Activated CD4-positive, alpha-beta memory T cell treated with anti-CD3 and anti-CD28 coated beads, Interleukin-2, amount 10 ng/mL, durations not matched to agents 7 days and 5 days (primary cell): ENCODE measurements around the gene KRT2. TPM values are rescaled to one million over a fixed set of nuclear protein-coding genes. Genes with fewer than 3 reads are reported as not detected.

Experiments used
- CTCF ChIA-PET: fragments of 350-600 bp; sonication (Branson Sonifier 250); formaldehyde crosslinking; loops from one replicate; lab custom pipeline; 2021; ENCODE audit warnings: antibody characterized with exemption, inconsistent platforms; lab: Charles Lee
- POLR2A ChIA-PET: fragments of 350-600 bp; sonication (Branson Sonifier 250); formaldehyde crosslinking; loops from one replicate; lab custom pipeline; 2021; ENCODE audit warnings: antibody characterized with exemption; lab: Charles Lee
- DNase-seq: peaks from one replicate; pipeline ENCODE4 v3.0.0-alpha.2; 2020
- H3K27ac Mint-ChIP-seq: one replicate; pipeline ENCODE4 v1.8.0; 2021; ENCODE audit warnings: mild to moderate bottlenecking, mixed read lengths
- H3K27me3 Mint-ChIP-seq: one replicate; pipeline ENCODE4 v1.8.0; 2021; ENCODE audit warnings: mixed read lengths
- H3K36me3 Mint-ChIP-seq: one replicate; pipeline ENCODE4 v1.8.0; 2021; ENCODE audit warnings: low read depth, mixed read lengths
- H3K4me1 Mint-ChIP-seq: one replicate; pipeline ENCODE4 v1.8.0; 2021; ENCODE audit warnings: mixed read lengths
- H3K4me3 Mint-ChIP-seq: one replicate; pipeline ENCODE4 v1.8.0; 2021; ENCODE audit warnings: mild to moderate bottlenecking, mixed read lengths
- H3K9me3 Mint-ChIP-seq: one replicate; pipeline ENCODE4 v1.8.0; 2021; ENCODE audit warnings: mixed read lengths
- total RNA-seq, 2 experiments: library from RNA; stranded (reverse); gene quantifications; one replicate each; pipeline ENCODE4 v1.2.3, GENCODE V29; 2021

The KRT2 gene
- total RNA-seq, 2 experiments from 2014 or later, result not detected

GRCh38 chr12:52602552-52602951, 49.5 kb downstream of the KRT2 start:
- CTCF ChIA-PET, result no interaction called here
- DNase-seq, result peak; percentile 2
- Mint-ChIP-seq H3K36me3 (no peaks in the 10 kb centered on the region), H3K4me1 (peaks cover 4% of the 10 kb centered on the region), H3K27me3 (peaks cover 38% of the 10 kb centered on the region), H3K9me3 (no peaks in the 10 kb centered on the region), H3K27ac (no peak overlapping the region), H3K4me3 (no peak overlapping the region)
- POLR2A ChIA-PET, result no interaction called here

- Mint-ChIP-seq H3K27me3 (peaks cover 39% of the 10 kb centered on the region), H3K4me1 (peaks cover 4% of the 10 kb centered on the region), H3K36me3 (no peaks in the 10 kb centered on the region), H3K9me3 (no peaks in the 10 kb centered on the region), H3K27ac (no peak overlapping the region), H3K4me3 (no peak overlapping the region)
- CTCF ChIA-PET, result no interaction called here
- POLR2A ChIA-PET, result no interaction called here
- DNase-seq, result no peak
Observed at GRCh38 chr12:52601671-52602070, 50.3 kb downstream of the KRT2 start.

- CTCF ChIA-PET, result no interaction called here
- POLR2A ChIA-PET, result no interaction called here
- Mint-ChIP-seq H3K27ac (no peak within 1 kb of the TSS), H3K36me3 (no peaks in the 10 kb centered on the region), H3K9me3 (no peaks in the 10 kb centered on the region), H3K4me3 (no peak within 1 kb of the TSS), H3K4me1 (peaks cover 4% of the 10 kb centered on the region), H3K27me3 (peaks cover 38% of the 10 kb centered on the region)
- DNase-seq, result peak; percentile 9
Observed at GRCh38 chr12:52600941-52601481, 51.0 kb downstream of the KRT2 start, which contains the start of gene KRT72. KRT72 (minus strand) TSS chr12:52601463; CDS start chr12:52601452, 11 bp downstream.

DNA sequence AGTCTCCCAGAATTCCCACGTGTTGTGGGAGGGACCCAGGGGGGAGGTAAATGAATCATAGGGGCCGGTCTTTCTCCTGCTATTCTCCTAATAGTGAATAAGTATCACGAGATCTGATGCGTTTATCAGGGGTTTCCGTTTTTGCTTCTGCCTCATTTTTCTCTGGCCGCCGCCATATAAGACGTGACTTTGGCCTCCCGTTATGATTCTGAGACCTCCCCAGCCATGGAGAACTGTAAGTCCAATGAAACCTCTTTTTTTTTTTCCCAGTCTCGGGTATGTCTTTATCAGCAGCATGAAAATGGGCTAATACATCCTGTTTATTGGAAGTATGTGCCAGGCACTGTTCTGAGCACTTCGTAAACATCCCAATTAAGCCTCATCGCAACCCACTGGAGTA, 51.5 kb downstream of the KRT2 start:
- ChIA-PET CTCF (no interaction called here), POLR2A (no interaction called here)
- Mint-ChIP-seq H3K4me1 (peaks cover 4% of the 10 kb centered on the region), H3K9me3 (no peaks in the 10 kb centered on the region), H3K36me3 (no peaks in the 10 kb centered on the region), H3K27ac (no peak overlapping the region), H3K4me3 (no peak overlapping the region), H3K27me3 (peaks cover 39% of the 10 kb centered on the region)
- DNase-seq, result no peak

GRCh38 chr12:52600071-52600470, 51.9 kb downstream of the KRT2 start:
- Mint-ChIP-seq H3K4me1 (peaks cover 2% of the 10 kb centered on the region), H3K36me3 (no peaks in the 10 kb centered on the region), H3K27me3 (peaks cover 36% of the 10 kb centered on the region), H3K27ac (no peak overlapping the region), H3K4me3 (no peak overlapping the region), H3K9me3 (no peaks in the 10 kb centered on the region)
- no peak for DNase-seq
- ChIA-PET POLR2A (no interaction called here), CTCF (no interaction called here)

DNA sequence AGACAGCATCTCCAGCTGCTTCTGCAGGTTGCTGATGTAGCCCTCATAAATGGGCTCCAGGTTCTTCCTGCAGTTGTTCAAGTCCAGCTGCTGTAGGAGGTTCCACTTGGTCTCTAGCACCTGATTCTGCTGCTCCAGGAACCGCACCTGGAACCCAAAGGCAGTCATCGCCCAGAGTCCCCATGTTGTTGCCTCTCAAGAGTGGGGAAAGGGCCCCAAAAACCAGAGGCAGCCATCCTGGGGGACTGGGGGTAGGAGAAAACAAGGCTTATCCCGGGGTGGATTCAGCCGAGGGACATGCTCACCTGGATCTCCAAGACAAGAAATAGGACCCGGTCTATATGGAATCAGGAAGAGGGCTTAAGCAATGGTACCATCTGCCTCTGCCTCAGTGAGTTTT, 53.0 kb downstream of the KRT2 start:
- Mint-ChIP-seq H3K27ac (no peak overlapping the region), H3K9me3 (no peaks in the 10 kb centered on the region), H3K4me3 (no peak overlapping the region), H3K36me3 (no peaks in the 10 kb centered on the region), H3K4me1 (no peaks in the 10 kb centered on the region), H3K27me3 (peaks cover 38% of the 10 kb centered on the region)
- ChIA-PET CTCF (no interaction called here), POLR2A (no interaction called here)
- DNase-seq, result no peak

Other genes starting within 250 kb of the KRT2 start
- gene KRT82, start 245.9 kb downstream of the KRT2 start, total RNA-seq, result not detected
- gene KRT75, start 217.8 kb downstream of the KRT2 start, total RNA-seq, result not detected
- not detected for gene KRT6B, start 200.1 kb downstream of the KRT2 start, total RNA-seq
- gene KRT6C, start 178.4 kb downstream of the KRT2 start, total RNA-seq, result not detected
- not detected for gene KRT6A, start 159.0 kb downstream of the KRT2 start, total RNA-seq
- not detected for gene KRT5, start 131.8 kb downstream of the KRT2 start, total RNA-seq
- not detected for gene KRT71, start 99.1 kb downstream of the KRT2 start, total RNA-seq
- not detected for gene KRT74, start 78.4 kb downstream of the KRT2 start, total RNA-seq
- not detected for gene KRT72, start 50.7 kb downstream of the KRT2 start, total RNA-seq
- not detected for gene KRT73, start 33.7 kb downstream of the KRT2 start, total RNA-seq
- gene KRT1, start 28.2 kb upstream of the KRT2 start, total RNA-seq, result under 1 TPM; 0.13 to 0.30 TPM
- not detected for gene KRT77, start 51.3 kb upstream of the KRT2 start, total RNA-seq
- gene KRT76, start 125.1 kb upstream of the KRT2 start, total RNA-seq, result not detected
- gene KRT3, start 143.9 kb upstream of the KRT2 start, total RNA-seq, result not detected
- not detected for gene KRT4, start 161.9 kb upstream of the KRT2 start, total RNA-seq
- gene KRT79, start 182.1 kb upstream of the KRT2 start, total RNA-seq, result not detected
- not detected for gene KRT78, start 196.8 kb upstream of the KRT2 start, total RNA-seq